Inferior parietal cortex (tissue), 1 donor: ENCODE data around the gene SUMF1.

Experiments used
- DNase-seq: peaks from one replicate; pipeline ENCODE4 v3.0.0-alpha.2; 2016; ENCODE audit errors: extremely low spot score

Gene SUMF1

GRCh38 chr3:4387210-4388204 is 79.6 kb downstream of the SUMF1 start:
- DNase-seq, result no peak

DNA sequence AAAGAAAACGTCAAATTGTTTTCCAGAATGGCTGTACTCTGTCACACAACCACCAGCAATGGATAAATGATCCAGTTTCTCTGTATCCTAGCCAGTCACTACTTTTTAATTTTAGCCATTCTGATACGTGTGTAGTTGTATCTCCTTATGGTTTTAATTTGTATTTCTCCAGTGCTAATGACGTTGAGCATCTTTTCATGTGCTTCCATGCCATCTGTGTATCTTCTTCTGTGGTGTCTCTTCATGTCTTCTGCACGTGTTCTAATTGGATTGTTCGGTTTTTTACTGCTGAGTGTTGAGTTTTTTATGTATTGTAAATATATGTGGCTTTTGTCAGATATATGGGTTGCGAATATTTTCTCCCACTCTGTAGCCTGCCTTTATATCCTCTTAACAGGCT is 81.9 kb downstream of the SUMF1 start:
- no peak for DNase-seq

GRCh38 chr3:4380013-4380412 is 87.1 kb downstream of the SUMF1 start:
- no peak for DNase-seq

DNA sequence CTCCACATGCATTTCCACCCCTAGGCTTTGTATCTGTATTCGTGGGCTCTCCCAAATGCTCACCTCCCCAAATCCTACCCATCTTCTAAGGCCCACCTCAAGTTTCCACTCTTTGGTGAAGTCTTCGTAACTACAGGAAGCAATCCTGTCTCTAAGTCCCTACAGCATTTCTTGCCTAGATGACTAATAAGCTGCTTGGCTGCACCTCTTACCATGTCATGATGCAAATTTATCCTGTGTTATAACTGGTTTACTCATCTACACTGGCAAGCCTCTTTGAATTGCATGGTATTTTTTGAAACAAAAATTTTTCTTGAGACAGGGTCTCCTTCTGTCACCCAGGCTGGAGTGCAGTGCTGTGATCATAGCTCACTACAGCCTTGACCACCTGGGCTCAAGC is 90.6 kb downstream of the SUMF1 start:
- no peak for DNase-seq

DNA sequence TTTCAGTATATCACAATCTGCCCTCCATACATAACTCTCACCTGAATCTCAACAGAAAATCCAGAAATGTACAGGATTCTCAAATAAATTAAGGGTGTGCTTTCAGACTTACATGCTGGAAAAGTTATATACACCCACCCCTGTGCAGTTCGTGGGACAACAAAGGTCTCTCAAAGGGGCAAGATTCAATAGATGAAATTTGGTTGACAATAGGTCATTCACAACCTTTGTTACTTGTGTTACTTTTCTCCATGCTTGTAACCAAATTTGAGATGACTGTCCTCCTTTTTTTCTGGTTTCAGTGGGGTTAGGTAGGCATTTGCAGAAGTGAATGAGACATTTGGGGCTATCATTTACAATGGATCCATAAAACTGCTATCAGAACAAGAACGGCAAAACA is 91.2 kb downstream of the SUMF1 start:
- DNase-seq, result no peak

GRCh38 chr3:4373669-4374068 is 93.4 kb downstream of the SUMF1 start:
- no peak for DNase-seq

GRCh38 chr3:4362523-4362922 is 104.5 kb downstream of the SUMF1 start:
- DNase-seq, result no peak

- no peak for DNase-seq
These were observed 106.3 kb downstream of the SUMF1 start for GRCh38 chr3:4360817-4361216.

GRCh38 chr3:4359805-4360502 is 107.1 kb downstream of the SUMF1 start:
- no peak for DNase-seq

DNA sequence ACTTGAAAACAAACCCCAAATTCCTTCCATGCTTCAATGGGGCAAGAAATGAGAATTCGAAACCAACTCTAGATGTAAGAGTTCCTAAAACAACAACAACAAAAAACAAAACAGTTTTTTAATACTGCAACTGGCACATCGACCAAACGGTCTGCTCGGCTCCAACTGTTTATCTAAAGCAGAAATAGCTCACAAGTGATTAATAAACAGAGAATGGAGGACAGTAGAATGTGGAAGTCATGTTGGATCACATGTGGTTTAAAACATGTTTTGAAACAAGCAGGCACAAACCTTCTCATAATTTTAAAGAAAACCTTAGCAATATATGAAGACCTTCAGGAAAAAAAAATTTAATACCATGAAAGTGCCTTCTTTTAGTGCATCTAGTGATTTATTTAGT is 108.8 kb downstream of the SUMF1 start:
- DNase-seq, result no peak

DNA sequence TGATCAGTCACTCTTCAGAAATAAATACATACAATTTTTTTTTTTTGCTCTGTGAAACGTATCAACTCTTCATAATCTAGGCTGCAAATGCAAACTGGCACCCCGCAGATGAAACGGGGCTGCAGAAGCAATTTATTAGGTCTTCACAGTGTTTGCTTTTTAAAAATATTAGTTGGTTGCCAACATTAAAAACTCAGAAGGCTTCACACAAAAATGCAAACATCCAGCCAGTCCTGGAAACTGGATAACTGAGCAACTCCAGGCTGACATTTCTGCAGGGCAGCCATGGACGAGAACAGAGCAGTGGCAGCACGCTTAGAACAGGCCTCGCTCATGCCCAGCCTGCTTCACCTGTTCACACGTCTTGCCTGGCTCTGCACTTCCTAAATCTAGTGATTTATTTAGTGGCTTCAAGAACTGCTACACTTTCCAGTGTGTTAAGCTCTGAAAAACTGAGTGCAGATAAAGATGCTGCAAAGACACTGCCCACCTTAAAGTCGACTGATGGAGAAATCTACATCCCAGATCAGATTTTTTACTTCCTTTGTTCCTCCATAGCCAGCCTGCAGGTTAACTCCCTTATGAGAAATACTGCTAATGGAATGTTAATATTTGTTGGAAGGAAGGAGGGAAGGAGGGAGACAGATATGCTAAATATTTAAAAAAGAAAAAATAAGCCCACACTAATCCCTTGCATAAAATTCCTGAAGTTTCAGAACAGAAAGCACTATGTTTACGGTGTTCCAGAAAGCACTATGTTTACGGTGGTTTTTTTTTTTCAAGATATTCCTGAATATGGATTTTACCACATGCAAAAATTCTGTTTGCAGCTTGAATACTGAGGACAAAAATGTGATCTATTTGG is 110.3 kb downstream of the SUMF1 start:
- no peak for DNase-seq

DNA sequence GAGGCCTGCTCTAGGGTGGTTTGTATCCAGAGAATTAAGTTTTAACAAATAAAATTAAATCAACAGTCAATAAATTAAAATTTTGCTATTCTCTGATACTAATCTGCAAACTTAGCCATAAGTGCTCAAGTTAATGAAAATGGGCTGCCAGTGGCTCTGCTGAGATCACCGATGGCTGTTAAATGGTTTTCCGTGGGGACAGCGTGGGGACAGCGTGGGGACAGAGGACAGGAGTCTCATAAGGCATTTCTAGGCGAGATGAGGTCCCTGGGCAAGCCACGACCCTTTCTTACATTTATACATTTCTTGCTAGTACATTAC is 110.9 kb downstream of the SUMF1 start:
- DNase-seq, result no peak

DNA sequence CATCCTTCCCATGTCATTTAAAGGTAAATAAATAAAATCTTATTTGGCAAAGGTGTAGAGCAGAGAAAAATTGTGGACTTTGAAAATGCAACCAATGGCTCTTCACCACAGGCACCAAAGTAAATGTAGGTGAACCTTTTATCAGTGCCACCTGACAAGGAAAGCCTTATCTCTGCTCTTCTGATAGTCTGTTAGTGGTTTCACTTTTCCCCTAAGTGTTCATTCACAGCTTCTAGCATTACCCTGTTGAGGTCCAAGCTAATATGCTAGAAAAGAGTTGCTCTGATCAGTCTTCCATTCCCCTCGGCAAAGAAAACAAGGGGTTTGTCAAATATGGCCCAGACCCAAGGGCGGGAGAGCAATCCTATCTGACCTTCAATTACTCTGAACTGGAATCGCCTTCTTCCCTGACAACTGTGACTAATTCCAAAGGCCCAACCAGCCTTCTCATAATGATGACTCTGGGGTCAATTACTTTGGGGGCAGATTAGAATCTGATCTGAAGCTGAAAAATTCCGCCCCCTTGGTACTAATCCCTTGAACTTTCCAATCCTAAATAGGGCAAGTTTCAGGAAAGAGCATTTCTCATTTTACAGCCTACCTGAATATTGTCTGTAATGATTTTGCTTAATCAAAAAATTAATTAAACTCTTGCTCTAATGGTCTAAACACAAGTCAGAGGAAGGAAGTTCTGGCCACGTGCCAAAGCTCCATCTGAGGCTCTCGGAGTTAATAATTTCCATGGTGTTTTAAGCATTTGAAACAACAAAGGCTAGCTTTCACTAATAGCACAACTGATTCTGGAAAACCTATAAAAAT is 111.5 kb downstream of the SUMF1 start:
- no peak for DNase-seq

DNA sequence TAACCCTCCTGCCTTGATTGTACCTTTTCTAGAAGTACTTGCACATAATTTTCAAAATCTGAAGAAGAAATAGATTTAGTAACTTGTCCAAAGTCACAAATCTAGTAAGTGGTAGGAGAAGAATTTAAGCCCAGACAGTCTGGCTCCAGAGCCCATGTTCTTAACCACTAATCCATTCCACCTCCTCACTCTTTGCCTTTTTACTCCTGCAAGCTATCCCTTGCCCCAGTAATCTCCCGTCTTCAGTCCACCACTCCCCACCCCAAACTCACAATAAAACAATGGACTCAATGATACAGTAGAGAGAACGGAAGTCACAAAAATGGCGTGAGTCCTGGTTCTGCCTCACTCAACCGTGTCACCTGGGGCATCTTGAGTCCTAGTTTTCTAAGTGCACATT is 115.2 kb downstream of the SUMF1 start:
- DNase-seq, result no peak

- DNase-seq, result peak; percentile 49
These were observed 115.8 kb downstream of the SUMF1 start for GRCh38 chr3:4351164-4351855.

- peak; percentile 85 for DNase-seq
These were observed 116.3 kb downstream of the SUMF1 start for GRCh38 chr3:4350789-4351163.

GRCh38 chr3:4343258-4343657 is 123.8 kb downstream of the SUMF1 start:
- no peak for DNase-seq

DNA sequence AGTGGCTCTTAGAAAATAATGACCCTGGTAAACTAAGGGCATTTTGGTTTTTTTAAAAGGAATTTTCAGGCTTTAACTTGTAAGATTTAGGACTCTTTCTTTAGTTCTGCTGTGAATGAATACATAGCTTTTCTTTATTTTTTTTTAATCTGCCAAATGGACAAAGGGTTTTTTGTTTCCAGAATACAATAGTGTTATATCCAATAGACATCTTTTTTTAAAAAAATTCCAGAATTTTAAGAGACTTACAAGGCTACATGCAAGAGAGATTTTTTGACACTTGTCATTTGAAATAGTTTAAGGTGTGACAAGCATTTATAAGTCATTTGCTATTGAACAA is 125.8 kb downstream of the SUMF1 start:
- no peak for DNase-seq

DNA sequence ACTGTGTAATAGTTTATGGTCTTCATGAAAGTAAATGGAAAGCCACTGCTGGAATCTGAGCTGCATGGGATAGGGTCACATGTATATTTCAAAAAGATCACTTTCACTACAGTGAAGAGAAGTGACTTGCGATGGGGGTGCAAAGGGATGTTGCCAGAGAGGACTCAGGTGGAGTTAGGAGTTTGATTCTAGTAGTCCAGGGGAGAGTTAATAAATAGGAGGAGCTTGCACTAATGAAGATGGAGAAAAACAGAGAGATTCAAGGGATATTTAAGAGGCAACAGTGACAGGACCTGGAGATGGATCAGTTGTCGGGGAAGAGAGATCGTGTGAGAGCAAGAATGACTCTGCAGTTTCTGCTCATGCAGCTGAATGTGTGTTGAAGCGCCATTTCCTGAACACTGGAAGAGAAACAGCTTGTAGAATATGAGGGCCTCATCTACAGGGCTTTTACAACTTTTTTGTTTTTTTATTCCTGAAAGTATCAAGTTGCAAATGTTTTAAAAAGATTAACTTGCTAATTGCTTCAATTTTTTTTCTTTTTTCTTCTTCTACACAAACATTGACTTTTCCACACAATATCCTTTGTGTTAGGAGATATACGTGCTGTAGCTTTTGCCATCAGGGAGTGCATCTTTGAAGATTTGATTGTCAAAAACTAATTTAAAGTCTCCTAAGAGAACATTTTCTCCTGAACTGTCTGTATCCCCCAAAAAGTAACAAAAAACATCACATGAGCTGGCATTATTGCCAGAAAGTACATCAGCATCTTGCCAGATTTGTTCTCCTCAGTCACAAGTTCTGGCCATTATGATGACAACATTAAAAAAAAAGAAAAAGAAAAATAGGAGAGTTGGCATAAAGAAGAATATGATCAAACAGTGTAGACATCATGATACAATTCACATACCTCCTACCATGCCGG is 126.4 kb downstream of the SUMF1 start:
- DNase-seq, result peak; percentile 62

- DNase-seq, result no peak
These were observed 127.0 kb downstream of the SUMF1 start for GRCh38 chr3:4340077-4340410.
